Measurements from ENCODE around the gene AURKAIP1. TPM values are rescaled to one million over a fixed set of nuclear protein-coding genes. Genes with fewer than 3 reads are reported as not detected.
A peak's percentile ranks its signal among the peaks of the same experiment; 100 is the strongest.

Gene AURKAIP1
- total and polyA plus RNA-seq, 9 of the 15 experiments (the other 6 are each of a cell fraction or from before 2014, with no cell fraction given), result 7.8 to 478 (median 92.0) TPM

- TF ChIP-seq KLF10 (CRISPR knock-in tag; IDR thresholded peaks at IDR 0.05) (no peak), DLX4 (CRISPR knock-in tag; IDR thresholded peaks at IDR 0.05) (no peak), PHF8 (IDR thresholded peaks at IDR 0.05; ENCODE audit: borderline replicate concordance, low read length) (no peak), MXD1 (CRISPR knock-in tag; IDR thresholded peaks at IDR 0.05; ENCODE audit: borderline replicate concordance, poor library complexity, severe bottlenecking) (no peak), ZNF785 (CRISPR knock-in tag; IDR thresholded peaks at IDR 0.05) (no peak), DMBX1 (CRISPR knock-in tag; IDR thresholded peaks at IDR 0.05; ENCODE audit: borderline replicate concordance) (peak; percentile 85), ZNF696 (CRISPR knock-in tag; conservative IDR thresholded peaks at IDR 0.05) (no peak), ZEB2 (IDR thresholded peaks at IDR 0.05) (no peak), ZNF695 (CRISPR knock-in tag; IDR thresholded peaks at IDR 0.05) (no peak), U2AF2 (optimal IDR thresholded peaks at IDR 0.05; ENCODE audit: low read depth, low read length) (no peak), GATA2 (CRISPR knock-in tag; IDR thresholded peaks at IDR 0.05) (no peak), CREBBP (IDR thresholded peaks at IDR 0.05; ENCODE audit: low read depth, low read length) (no peak), ZNF398 (CRISPR knock-in tag; IDR thresholded peaks at IDR 0.05) (no peak), C11orf30 (IDR thresholded peaks at IDR 0.05; ENCODE audit: low read depth) (no peak), STAT6 (CRISPR knock-in tag; IDR thresholded peaks at IDR 0.05) (no peak), NR4A1 (CRISPR knock-in tag; IDR thresholded peaks at IDR 0.05) (no peak; the same call in 1 of the 2 replicates), NR4A1 (tag; IDR thresholded peaks at IDR 0.05) (peak; percentile 97), PTTG1 (tag; IDR thresholded peaks at IDR 0.05; ENCODE audit: low read depth) (peak; percentile 89), ZNF165 (CRISPR knock-in tag; IDR thresholded peaks at IDR 0.05; ENCODE audit: borderline replicate concordance) (no peak), POLR2H (tag; IDR thresholded peaks at IDR 0.05; ENCODE audit: low read depth) (no peak), MEF2A (IDR thresholded peaks at IDR 0.05; ENCODE audit: control insufficient read depth, low read depth, low read length) (no peak), GTF2F1 (IDR thresholded peaks at IDR 0.05; ENCODE audit: low read depth, low read length) (no peak), GTF2A2 (tag; IDR thresholded peaks at IDR 0.05) (peak; percentile 74), SUPT5H (IDR thresholded peaks at IDR 0.05) (no peak), ZNF384 (IDR thresholded peaks at IDR 0.05; ENCODE audit: low read depth, low read length) (no peak)
These were observed 47.6 kb upstream of the AURKAIP1 start (continued) for GRCh38 chr1:1422465-1423244.

Measured in K562 (cell line).